GM12878 (cell line): ENCODE data around the gene FOLR3. TPM values are rescaled to one million over a fixed set of nuclear protein-coding genes. Genes with fewer than 3 reads are reported as not detected.

Source experiments
- ATAC-seq: fragments of 200-7000 bp; cut with Tn5 transposase; 3 replicates; pipeline ENCODE4 v1.9.1; 2020; ENCODE audit warnings: mild to moderate bottlenecking, moderate library complexity
- BruUV-seq: library from RNA; stranded (reverse); fragments of 400-500 nt; replicated peaks from 2 replicates; lab custom pipeline; 2021; lab: Mats Ljungman, UMichigan
- CTCF ChIA-PET: fragments of 300-600 bp; sonication (Branson Sonifier 250); formaldehyde crosslinking; extraction: SDS; loops from one replicate; lab custom pipeline; 2021; ENCODE audit warnings: inconsistent platforms; lab: Yijun Ruan, JAX
- POLR2A ChIA-PET: fragments of 350-600 bp; formaldehyde crosslinking; extraction: SDS; loops from one replicate; lab custom pipeline; 2021; ENCODE audit warnings: inconsistent platforms; lab: Charles Lee
- RAD21 ChIA-PET: fragments of 300-600 bp; sonication (Branson Sonifier 250); formaldehyde crosslinking; loops from one replicate; lab custom pipeline; 2023; ENCODE audit warnings: antibody characterized with exemption; ENCODE audit not compliant: unreplicated experiment; lab: Charles Lee
- SMC1A ChIA-PET: fragments of 300-600 bp; sonication (Branson Sonifier 250); formaldehyde crosslinking; loops from one replicate; lab custom pipeline; 2023; ENCODE audit not compliant: unreplicated experiment, uncharacterized antibody; lab: Charles Lee
- DNase-seq: peaks from one replicate; pipeline ENCODE4 v3.0.0-alpha.2; 2011; ENCODE audit warnings: low read depth, low spot score
- FAIRE-seq: peaks from 3 replicates; lab custom pipeline; 2011; peaks lifted over from hg19 to GRCh38; lab: Jason Lieb, UNC
- H2AFZ ChIP-seq: 2 replicates; pipeline ENCODE4 v1.6.0; 2011; ENCODE audit warnings: low read depth, low read length, control low read depth; ENCODE audit not compliant: control insufficient read depth
- H3K27ac ChIP-seq: 2 replicates; pipeline ENCODE4 v1.5.1; 2011; ENCODE audit warnings: control low read depth; ENCODE audit not compliant: control insufficient read depth, insufficient read depth
- H3K27me3 ChIP-seq, 2 experiments: replicated peaks in 1 of 2; 2 replicates each; pipeline versions ENCODE4 v1.6.0 to v1.6.1; 2011; ENCODE audit warnings: low read length in 1 of 2; ENCODE audit not compliant: control insufficient read depth in 2 of 2, insufficient read depth in 2 of 2
- H3K36me3 ChIP-seq, 2 experiments: 2 replicates each; pipeline ENCODE4 v1.5.1; 2011; ENCODE audit warnings: low read length in 1 of 2; ENCODE audit not compliant: control insufficient read depth in 2 of 2, insufficient read depth in 2 of 2
- H3K4me1 ChIP-seq: 2 replicates; pipeline ENCODE4 v1.6.1; 2011; ENCODE audit warnings: mild to moderate bottlenecking, low read length, moderate library complexity, mixed read lengths; ENCODE audit not compliant: control insufficient read depth, insufficient read depth
- H3K4me2 ChIP-seq: 2 replicates; pipeline ENCODE4 v1.6.0; 2011; ENCODE audit warnings: control low read depth; ENCODE audit not compliant: control insufficient read depth, insufficient read depth
- H3K4me3 ChIP-seq: fragments of 200-600 bp; sonication (generic); 2 replicates; pipeline ENCODE4 v1.5.1; 2016
- H3K79me2 ChIP-seq: 2 replicates; pipeline ENCODE4 v1.6.0; 2011; ENCODE audit warnings: low read length; ENCODE audit not compliant: control insufficient read depth, insufficient read depth
- H3K9ac ChIP-seq: 2 replicates; pipeline ENCODE4 v1.8.0; 2011; ENCODE audit warnings: low read length, control low read depth, mixed read lengths; ENCODE audit not compliant: control insufficient read depth, insufficient read depth
- H3K9me3 ChIP-seq: replicated peaks from 3 replicates; pipeline ENCODE4 v1.5.1; 2011; ENCODE audit warnings: mild to moderate bottlenecking, low read length; ENCODE audit not compliant: control insufficient read depth, insufficient read depth
- H4K20me1 ChIP-seq: 2 replicates; pipeline ENCODE4 v1.6.0; 2011; ENCODE audit not compliant: control insufficient read depth, insufficient read depth
- CEBPZ ChIP-seq: fragments of 150-350 bp; IDR thresholded peaks from 2 replicates; pipeline ENCODE4 v1.6.1; 2016; ENCODE audit warnings: low read depth, low read length
- CTCF ChIP-seq, 3 experiments: IDR thresholded peaks in 2 of 3; conservative IDR thresholded peaks in 1 of 3; 2 replicates each; pipeline ENCODE4 v1.5.1; 2011; ENCODE audit warnings: low read depth in 3 of 3, low read length in 3 of 3, mild to moderate bottlenecking in 3 of 3, control low read depth in 2 of 3, moderate library complexity in 2 of 3, inconsistent platforms in 1 of 3, mixed read lengths in 1 of 3; ENCODE audit not compliant: control insufficient read depth in 2 of 3, insufficient read depth in 1 of 3; ENCODE audit errors: extremely low read depth in 1 of 3
- ETV6 ChIP-seq, 2 experiments: fragments of 450-650 bp in 1 of 2; IDR thresholded peaks in 1 of 2; conservative IDR thresholded peaks in 1 of 2; 2 replicates each; pipeline ENCODE4 v1.6.1; 2014; ENCODE audit warnings: antibody characterized with exemption in 1 of 2, borderline replicate concordance in 1 of 2, low read depth in 1 of 2, mild to moderate bottlenecking in 1 of 2, moderate library complexity in 1 of 2
- HCFC1 ChIP-seq: fragments of 150-350 bp; IDR thresholded peaks from 2 replicates; pipeline ENCODE4 v1.6.1; 2014; ENCODE audit warnings: low read length
- JUNB ChIP-seq: IDR thresholded peaks from 2 replicates; pipeline ENCODE4 v1.6.1; 2016; ENCODE audit warnings: antibody characterized with exemption, mild to moderate bottlenecking
- MYB ChIP-seq: fragments of 150-350 bp; IDR thresholded peaks from 2 replicates; pipeline ENCODE4 v1.6.1; 2014; ENCODE audit warnings: mild to moderate bottlenecking, low read depth, low read length, borderline replicate concordance
- PBX3 ChIP-seq: IDR thresholded peaks from 2 replicates; pipeline ENCODE4 v1.6.1; 2011; ENCODE audit warnings: mild to moderate bottlenecking, low read depth, low read length, moderate library complexity; ENCODE audit not compliant: insufficient replicate concordance
- PKNOX1 ChIP-seq: fragments of 450-650 bp; IDR thresholded peaks from 2 replicates; pipeline ENCODE4 v1.6.1; 2016; ENCODE audit warnings: mild to moderate bottlenecking
- POLR2A ChIP-seq: IDR thresholded peaks from 2 replicates; pipeline ENCODE4 v1.6.1; 2011; ENCODE audit warnings: low read depth, mild to moderate bottlenecking, low read length
- POLR2AphosphoS5 ChIP-seq: IDR thresholded peaks from 2 replicates; pipeline ENCODE4 v1.6.1; 2011; ENCODE audit warnings: mild to moderate bottlenecking, low read length, inconsistent platforms
- RAD51 ChIP-seq: fragments of 450-650 bp; IDR thresholded peaks from 2 replicates; pipeline ENCODE4 v1.6.1; 2016; ENCODE audit warnings: moderate library complexity, mild to moderate bottlenecking, inconsistent platforms
- RCOR1 ChIP-seq: conservative IDR thresholded peaks from 2 replicates; pipeline ENCODE4 v1.6.1; 2012; ENCODE audit warnings: low read depth, low read length, improper control_type of control experiment
- ZNF207 ChIP-seq: fragments of 450-650 bp; IDR thresholded peaks from 2 replicates; pipeline ENCODE4 v1.6.1; 2014; ENCODE audit warnings: antibody characterized with exemption, mild to moderate bottlenecking, borderline replicate concordance
- ZNF217 ChIP-seq: fragments of 450-650 bp; IDR thresholded peaks from 2 replicates; pipeline ENCODE4 v1.6.1; 2017; ENCODE audit warnings: antibody characterized with exemption, mild to moderate bottlenecking
- ZSCAN29 ChIP-seq: fragments of 450-650 bp; IDR thresholded peaks from 2 replicates; pipeline ENCODE4 v1.6.1; 2017; ENCODE audit warnings: mild to moderate bottlenecking, moderate library complexity
- WGBS: methylation state at CpG from one replicate; pipeline ENCODE4 v1.1.6; 2016; ENCODE audit warnings: low lambda C conversion rate; ENCODE audit not compliant: insufficient replicate concordance, insufficient coverage; ENCODE audit errors: missing lambda C conversion rate; 5-methylcytosine and 5-hydroxymethylcytosine counted together
- in situ Hi-C: fragments of 300-500 bp; cut with MboI; formaldehyde crosslinking; loops from 9 replicates; pipeline ENCODE4 v1.14.3; 2018; ENCODE audit warnings: mixed read lengths
- intact Hi-C: fragments of 100-400 bp; cut with micrococcal nuclease; formaldehyde crosslinking; loops from one replicate; pipeline ENCODE4 v1.14.2; 2022; ENCODE audit not compliant: unreplicated experiment
- polyA plus RNA-seq, 11 experiments: library from polyadenylated mRNA; depleted of rRNA in 4 of 11; unstranded in 6 of 11; stranded (reverse) in 5 of 11; fragments of >200 nt; fragmentation: Nextera tagmentation in 4 of 11; fragmentation: Illumina TruSeq in 1 of 11; extraction: Ambion mirVana in 4 of 11; extraction: Trizol in 1 of 11; gene quantifications; 1 replicate in 1 of 11; 2 replicates in 10 of 11; pipeline versions ENCODE4 v1.2.1 to v1.2.3, GENCODE V29; 2011 to 2016; ENCODE audit warnings: inconsistent platforms in 2 of 11, missing spikeins in 2 of 11, low read depth in 1 of 11
- total RNA-seq, 4 experiments: library from RNA; depleted of rRNA in 3 of 4; stranded (reverse); fragments of >200 nt in 3 of 4; fragmentation: Illumina TruSeq in 1 of 4; extraction: Trizol in 1 of 4; gene quantifications; 2 replicates each; pipeline versions ENCODE4 v1.2.1 to v1.2.3, GENCODE V29; 2013 to 2021

FOLR3 gene
- total and polyA plus RNA-seq, 10 of the 15 experiments (the other 5 are each of a cell fraction or from before 2014, with no cell fraction given): not detected

- H2AFZ ChIP-seq: no peak overlapping the region
- POLR2A ChIA-PET: no interaction called here
- FAIRE-seq: no peak
- in situ Hi-C loops: no loop called here
- TF ChIP-seq ZSCAN29: no peak
- TF ChIP-seq ETV6 (conservative IDR thresholded peaks at IDR 0.05 in 1 of 2, IDR thresholded peaks at IDR 0.05 in 1 of 2; ENCODE audit: borderline replicate concordance in 1 of 2, low read depth in 1 of 2): no peak
- no peak for TF ChIP-seq CEBPZ
- TF ChIP-seq JUNB: no peak
- TF ChIP-seq ZNF217: no peak
- no peak for TF ChIP-seq ZNF207
- no peak for TF ChIP-seq RAD51
- TF ChIP-seq RCOR1: no peak
- no peak for TF ChIP-seq HCFC1
- no peak for TF ChIP-seq POLR2AphosphoS5
- no peak for TF ChIP-seq PBX3
- TF ChIP-seq PKNOX1: no peak
- no peak for TF ChIP-seq MYB
- TF ChIP-seq CTCF (IDR thresholded peaks at IDR 0.05 in 2 of 3, conservative IDR thresholded peaks at IDR 0.05 in 1 of 3; ENCODE audit: control insufficient read depth in 2 of 3, extremely low read depth in 1 of 3, insufficient read depth in 1 of 3, low read depth in 3 of 3, low read length in 3 of 3): no peak
- TF ChIP-seq POLR2A: no peak
- TF ChIP-seq, all 136 proteins: peak for 0
- intact Hi-C loops: no loop called here
- WGBS: 65% methylated on average over 6 of the region's 7 CpGs
- Histone ChIP-seq H3K9ac (no peak overlapping the region), H3K4me3 (no peak overlapping the region), H3K4me1 (peaks cover 5% of the 10 kb centered on the region; the same call in 1 of the 2 replicates), H3K27me3 (no peaks in the 10 kb centered on the region; a peak in 1 of 4 replicates), H3K79me2 (no peaks in the 10 kb centered on the region), H3K36me3 (no peaks in the 10 kb centered on the region), H3K27ac (no peak overlapping the region), H3K4me2 (no peak overlapping the region), H4K20me1 (no peaks in the 10 kb centered on the region), H3K9me3 (no peaks in the 10 kb centered on the region)
- CTCF ChIA-PET: interaction anchor here (1.0 to 1.8 kb wide), 4 partner anchors 12 to 252 kb away, joined by 3 to 7 read pairs (median 4); no protein-coding TSS in a partner anchor
- SMC1A ChIA-PET: interaction anchor here (1.7 kb wide), 1 partner anchor 12 kb away, joined by 5 read pairs; no protein-coding TSS in a partner anchor
- DNase-seq (no peak), ATAC-seq (no peak)
- RAD21 ChIA-PET: interaction anchor here (0.9 kb wide), 1 partner anchor 276 kb away, joined by 3 read pairs; no protein-coding TSS in a partner anchor
- BruUV-seq: no TSS peak
Observed at GRCh38 chr11:72179049-72179803, 43.7 kb downstream of the FOLR3 start.
